KMS-11 (cell line): ENCODE measurements around the gene GLYR1.

ENCODE experiments used
- H2AFZ ChIP-seq: fragments of 200-600 bp; sonication (generic); 2 replicates; pipeline ENCODE4 v1.6.1; 2016; ENCODE audit warnings: antibody characterized with exemption, mixed run types, low read depth
- H3K27ac ChIP-seq: fragments of 200-600 bp; sonication (generic); 2 replicates; pipeline ENCODE4 v1.6.1; 2016; ENCODE audit warnings: mild to moderate bottlenecking, mixed run types
- H3K27me3 ChIP-seq: fragments of 200-600 bp; sonication (generic); 2 replicates; pipeline ENCODE4 v1.6.1; 2017; ENCODE audit warnings: mild to moderate bottlenecking, low read depth, mixed run types, moderate library complexity; ENCODE audit not compliant: insufficient read depth
- H3K36me3 ChIP-seq: fragments of 200-600 bp; sonication (generic); 2 replicates; pipeline ENCODE4 v1.6.1; 2017; ENCODE audit warnings: mild to moderate bottlenecking, mixed run types; ENCODE audit not compliant: insufficient read depth
- H3K4me1 ChIP-seq: fragments of 200-600 bp; sonication (generic); 2 replicates; pipeline ENCODE4 v1.6.1; 2016; ENCODE audit warnings: mild to moderate bottlenecking, low read depth, mixed run types; ENCODE audit not compliant: poor library complexity, severe bottlenecking
- H3K4me2 ChIP-seq: fragments of 200-600 bp; sonication (generic); 2 replicates; pipeline ENCODE4 v1.7.0; 2016; ENCODE audit warnings: mild to moderate bottlenecking, mixed run types
- H3K4me3 ChIP-seq: fragments of 200-600 bp; sonication (generic); IDR thresholded peaks from 2 replicates; pipeline ENCODE4 v1.6.1; 2017; ENCODE audit warnings: low read depth, low read length, mixed read lengths; ENCODE audit not compliant: insufficient read depth
- H3K79me2 ChIP-seq: fragments of 200-600 bp; sonication (generic); 2 replicates; pipeline ENCODE4 v1.6.1; 2016; ENCODE audit warnings: low read depth, mixed run types; ENCODE audit not compliant: insufficient read depth
- H3K9ac ChIP-seq: fragments of 200-600 bp; sonication (generic); 2 replicates; pipeline ENCODE4 v1.6.1; 2016; ENCODE audit warnings: mild to moderate bottlenecking, mixed run types
- H4K20me1 ChIP-seq: fragments of 200-600 bp; sonication (generic); 2 replicates; pipeline ENCODE4 v1.6.1; 2016; ENCODE audit warnings: mild to moderate bottlenecking, mixed run types; ENCODE audit not compliant: insufficient read depth
- TF ChIP-seq, protein P1 (sequence below): fragments of 200-600 bp; sonication (generic); conservative IDR thresholded peaks from 2 replicates; pipeline ENCODE4 v1.6.1; 2017; ENCODE audit warnings: low read depth, mild to moderate bottlenecking, antibody characterized with exemption, low read length, moderate library complexity, mixed read lengths

Gene GLYR1

DNA sequence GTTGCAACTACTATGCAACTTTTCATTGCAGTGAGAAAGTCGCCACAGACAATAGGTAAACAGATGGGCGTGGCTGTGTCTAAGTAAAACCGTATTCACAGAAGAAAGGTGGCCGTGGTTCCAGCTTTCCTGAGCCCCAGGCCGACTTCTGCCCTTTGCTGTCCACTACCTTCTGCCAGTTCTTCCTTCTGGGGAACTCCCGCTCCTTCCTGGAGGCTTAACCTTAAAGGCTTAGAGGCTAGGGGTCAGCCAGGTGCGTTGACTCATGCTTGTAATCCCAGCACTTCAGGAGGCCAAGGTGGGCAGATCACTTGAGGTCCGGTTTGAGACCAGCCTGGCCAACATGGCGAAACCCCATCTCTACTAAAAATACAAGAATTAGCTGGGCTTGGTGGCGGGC lies 56.8 kb downstream of the GLYR1 start:
- H3K4me2 ChIP-seq, result no peak overlapping the region
- no peak overlapping the region for H3K9ac ChIP-seq
- H3K36me3 ChIP-seq, result no peaks in the 10 kb centered on the region
- no peaks in the 10 kb centered on the region for H3K4me1 ChIP-seq
- no peaks in the 10 kb centered on the region for H4K20me1 ChIP-seq
- H3K79me2 ChIP-seq, result no peaks in the 10 kb centered on the region
- TF ChIP-seq, protein P1, sequence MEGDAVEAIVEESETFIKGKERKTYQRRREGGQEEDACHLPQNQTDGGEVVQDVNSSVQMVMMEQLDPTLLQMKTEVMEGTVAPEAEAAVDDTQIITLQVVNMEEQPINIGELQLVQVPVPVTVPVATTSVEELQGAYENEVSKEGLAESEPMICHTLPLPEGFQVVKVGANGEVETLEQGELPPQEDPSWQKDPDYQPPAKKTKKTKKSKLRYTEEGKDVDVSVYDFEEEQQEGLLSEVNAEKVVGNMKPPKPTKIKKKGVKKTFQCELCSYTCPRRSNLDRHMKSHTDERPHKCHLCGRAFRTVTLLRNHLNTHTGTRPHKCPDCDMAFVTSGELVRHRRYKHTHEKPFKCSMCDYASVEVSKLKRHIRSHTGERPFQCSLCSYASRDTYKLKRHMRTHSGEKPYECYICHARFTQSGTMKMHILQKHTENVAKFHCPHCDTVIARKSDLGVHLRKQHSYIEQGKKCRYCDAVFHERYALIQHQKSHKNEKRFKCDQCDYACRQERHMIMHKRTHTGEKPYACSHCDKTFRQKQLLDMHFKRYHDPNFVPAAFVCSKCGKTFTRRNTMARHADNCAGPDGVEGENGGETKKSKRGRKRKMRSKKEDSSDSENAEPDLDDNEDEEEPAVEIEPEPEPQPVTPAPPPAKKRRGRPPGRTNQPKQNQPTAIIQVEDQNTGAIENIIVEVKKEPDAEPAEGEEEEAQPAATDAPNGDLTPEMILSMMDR, result no peak
- no peak overlapping the region for H3K27ac ChIP-seq
- no peak overlapping the region for H2AFZ ChIP-seq
- no peak overlapping the region for H3K4me3 ChIP-seq
- no peaks in the 10 kb centered on the region for H3K27me3 ChIP-seq

DNA sequence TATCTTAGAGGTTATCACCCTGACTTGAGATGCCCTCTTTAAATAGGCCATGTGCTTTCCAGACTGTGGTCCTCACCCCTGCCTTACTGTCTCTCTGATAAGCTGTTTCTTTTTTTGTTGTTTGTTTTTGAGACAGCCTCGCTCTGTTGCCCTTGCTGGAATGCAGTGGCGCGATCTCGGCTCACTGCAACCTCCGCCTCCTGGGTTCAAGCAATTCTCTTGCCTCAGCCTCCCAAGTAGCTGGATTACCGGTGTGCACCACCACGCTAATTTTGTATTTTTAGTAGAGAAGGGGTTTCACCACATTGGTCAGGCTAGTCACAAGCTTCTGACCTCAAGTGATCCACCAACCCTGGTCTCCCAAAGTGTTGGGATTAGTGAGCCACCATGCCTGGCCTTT lies 58.2 kb downstream of the GLYR1 start:
- Histone ChIP-seq H3K4me2 (no peak overlapping the region), H3K4me1 (no peaks in the 10 kb centered on the region), H3K79me2 (no peaks in the 10 kb centered on the region), H2AFZ (no peak overlapping the region), H3K36me3 (no peaks in the 10 kb centered on the region), H3K27me3 (no peaks in the 10 kb centered on the region), H3K4me3 (no peak overlapping the region), H3K9ac (no peak overlapping the region), H3K27ac (no peak overlapping the region), H4K20me1 (no peaks in the 10 kb centered on the region)
- TF ChIP-seq, protein P1, result no peak

DNA sequence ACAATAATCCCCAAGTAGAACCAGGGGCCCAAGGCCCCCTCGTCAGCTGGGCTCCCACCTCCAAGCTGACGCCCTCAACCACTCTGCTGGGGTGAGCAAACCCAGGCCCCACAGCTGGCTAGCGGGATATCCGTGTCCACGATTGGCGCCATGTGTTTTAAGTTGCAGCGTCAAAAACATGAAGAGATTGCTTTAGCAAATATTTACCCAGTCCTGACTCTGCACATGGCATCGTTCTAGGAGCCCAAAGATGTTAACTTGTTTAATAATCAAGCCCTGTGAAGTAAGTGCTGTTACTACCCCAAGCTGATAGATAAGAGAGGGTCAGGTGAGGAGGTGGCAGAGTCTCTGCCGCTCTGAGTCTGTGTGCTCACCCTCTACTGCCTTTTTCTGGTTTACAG lies 58.6 kb downstream of the GLYR1 start:
- H3K4me2 ChIP-seq, result no peak overlapping the region
- H3K4me1 ChIP-seq, result no peaks in the 10 kb centered on the region
- no peaks in the 10 kb centered on the region for H4K20me1 ChIP-seq
- no peaks in the 10 kb centered on the region for H3K79me2 ChIP-seq
- no peak overlapping the region for H2AFZ ChIP-seq
- H3K36me3 ChIP-seq, result no peaks in the 10 kb centered on the region
- TF ChIP-seq, protein P1, result no peak
- no peaks in the 10 kb centered on the region for H3K27me3 ChIP-seq
- H3K9ac ChIP-seq, result no peak overlapping the region
- H3K27ac ChIP-seq, result no peak overlapping the region
- no peak overlapping the region for H3K4me3 ChIP-seq

DNA sequence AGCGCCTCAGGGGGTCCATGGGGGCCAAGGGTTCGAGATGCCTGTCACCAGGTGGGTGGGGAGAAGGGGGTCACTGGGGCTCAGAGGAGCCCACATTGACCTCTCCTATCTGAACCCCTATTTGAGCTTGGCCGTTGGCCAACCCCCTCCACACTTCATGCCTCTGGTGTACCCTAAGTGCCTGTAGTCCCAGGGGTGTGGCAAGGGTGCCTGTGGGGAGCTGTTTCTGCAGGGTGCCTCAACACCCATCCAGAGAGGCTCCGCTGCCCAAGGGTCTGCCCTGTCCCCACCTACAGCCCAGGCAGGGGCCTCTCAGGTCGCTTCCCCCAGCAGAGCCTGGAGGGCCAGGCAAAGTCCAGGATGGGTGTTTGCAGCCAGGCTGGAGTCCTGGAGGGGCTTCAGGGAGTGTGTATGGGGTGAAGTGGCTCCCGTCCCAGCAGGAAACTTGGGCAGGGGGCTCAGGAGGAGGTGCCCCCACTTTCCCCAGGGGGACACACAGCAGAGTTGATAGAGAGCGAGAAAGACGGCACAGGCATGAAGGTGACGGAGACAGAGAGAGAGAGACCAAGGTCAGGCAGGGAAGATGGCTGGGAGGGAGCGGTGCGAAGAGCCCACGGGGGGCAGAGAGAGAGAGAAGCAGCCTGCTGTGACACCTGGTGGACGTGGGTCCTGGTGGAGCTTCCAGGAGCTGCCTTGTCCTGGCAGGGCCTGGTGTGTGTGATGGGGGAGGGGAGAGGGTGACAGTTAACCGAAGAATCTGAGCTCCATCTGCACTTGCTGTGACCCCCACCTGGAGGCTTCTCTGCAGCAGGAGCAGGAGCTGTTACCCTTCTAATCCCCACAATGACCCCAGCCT lies 59.2 kb downstream of the GLYR1 start, which contains the start of gene SEPTIN12:
SEPTIN12 (minus strand) TSS at position 719 of the 856 bp plus-strand sequence; CDS start at position 19, 700 bp downstream.
- Histone ChIP-seq H3K9ac (no peak within 1 kb of the TSS), H3K4me2 (no peak within 1 kb of the TSS)
- TF ChIP-seq, protein P1, result no peak

More for the DNA sequence above, 59.2 kb downstream of the GLYR1 start, which contains the start of gene SEPTIN12:
- Histone ChIP-seq H3K36me3 (no peaks in the 10 kb centered on the region), H3K4me3 (no peak within 1 kb of the TSS), H2AFZ (no peak within 1 kb of the TSS), H3K79me2 (no peaks in the 10 kb centered on the region), H3K27ac (no peak within 1 kb of the TSS), H3K27me3 (no peaks in the 10 kb centered on the region), H4K20me1 (no peaks in the 10 kb centered on the region), H3K4me1 (no peaks in the 10 kb centered on the region)
